ENCODE measurements around the gene TXNDC16.

GRCh38 chr14:52536269-52536668 lies 16.0 kb downstream of the TXNDC16 start:
- TF ChIP-seq CTCF (IDR thresholded peaks at IDR 0.05) (no peak), EZH2 (IDR thresholded peaks at IDR 0.05; ENCODE audit: borderline replicate concordance, insufficient read depth, low read depth, low read length, poor library complexity, severe bottlenecking) (no peak)

Measured in B cell (primary cell).